ENCODE data around the gene ZNF439.
"Not testable (repeated sequence)": the region's sequence is repeated elsewhere in the genome, so short reads cannot be mapped to it uniquely, and the experiment has no call there.

DNA sequence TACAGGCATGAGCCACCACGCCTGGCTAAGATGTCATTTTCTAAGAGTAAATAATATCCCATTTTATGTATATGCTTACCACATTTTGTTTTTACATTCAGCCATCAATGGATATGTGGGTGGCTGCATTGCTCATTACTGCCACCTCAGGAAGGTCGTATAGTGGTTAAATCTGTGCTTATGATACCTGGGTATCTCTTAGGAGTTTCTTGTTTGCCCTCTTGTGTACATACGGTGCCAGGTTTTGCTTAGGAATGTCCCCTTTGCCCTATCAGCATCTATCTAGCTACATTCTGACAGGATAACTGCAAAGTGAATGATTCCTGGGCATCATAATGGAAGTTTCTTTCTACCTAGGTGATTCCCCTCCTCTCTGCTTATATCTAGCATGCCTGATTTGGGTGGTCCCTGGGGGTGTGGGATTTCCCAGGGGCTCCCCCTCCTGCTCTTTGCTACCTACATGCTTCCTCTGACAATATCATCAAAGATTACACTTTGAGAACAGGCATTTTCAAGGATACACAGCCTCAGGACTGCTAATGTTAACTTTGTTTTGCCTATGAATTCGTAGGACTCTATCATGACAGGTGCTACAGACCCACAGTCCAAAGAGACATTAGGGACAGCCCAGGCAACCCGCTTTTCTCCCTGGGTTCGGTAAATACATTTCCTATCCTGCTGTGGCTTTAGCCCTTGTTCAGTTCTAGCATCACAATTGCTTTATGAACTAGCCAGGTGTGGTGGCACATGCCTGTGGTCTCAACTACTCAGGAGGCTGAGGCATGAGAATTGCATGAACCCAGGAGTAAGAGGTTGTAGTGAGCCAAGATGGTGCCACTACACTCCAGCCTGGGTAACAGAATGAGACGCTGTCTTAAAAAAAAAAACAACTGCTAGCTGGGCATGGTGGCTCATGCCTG is 19.3 kb upstream of the ZNF439 start:
- TF ChIP-seq MXD1 (CRISPR knock-in tag; IDR thresholded peaks at IDR 0.05); ZNF232 (CRISPR knock-in tag; IDR thresholded peaks at IDR 0.05; ENCODE audit: borderline replicate concordance); ZNF879 (CRISPR knock-in tag; IDR thresholded peaks at IDR 0.05); POLR2AphosphoS5 (IDR thresholded peaks at IDR 0.05; ENCODE audit: low read depth, low read length): not testable (repeated sequence)
- TF ChIP-seq, protein P1, sequence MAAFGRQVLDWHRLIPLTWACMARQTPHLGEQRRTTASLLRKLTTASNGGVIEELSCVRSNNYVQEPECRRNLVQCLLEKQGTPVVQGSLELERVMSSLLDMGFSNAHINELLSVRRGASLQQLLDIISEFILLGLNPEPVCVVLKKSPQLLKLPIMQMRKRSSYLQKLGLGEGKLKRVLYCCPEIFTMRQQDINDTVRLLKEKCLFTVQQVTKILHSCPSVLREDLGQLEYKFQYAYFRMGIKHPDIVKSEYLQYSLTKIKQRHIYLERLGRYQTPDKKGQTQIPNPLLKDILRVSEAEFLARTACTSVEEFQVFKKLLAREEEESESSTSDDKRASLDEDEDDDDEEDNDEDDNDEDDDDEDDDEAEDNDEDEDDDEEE (CRISPR knock-in tag; IDR thresholded peaks at IDR 0.05) = not testable (repeated sequence)
- TF ChIP-seq, protein P2, sequence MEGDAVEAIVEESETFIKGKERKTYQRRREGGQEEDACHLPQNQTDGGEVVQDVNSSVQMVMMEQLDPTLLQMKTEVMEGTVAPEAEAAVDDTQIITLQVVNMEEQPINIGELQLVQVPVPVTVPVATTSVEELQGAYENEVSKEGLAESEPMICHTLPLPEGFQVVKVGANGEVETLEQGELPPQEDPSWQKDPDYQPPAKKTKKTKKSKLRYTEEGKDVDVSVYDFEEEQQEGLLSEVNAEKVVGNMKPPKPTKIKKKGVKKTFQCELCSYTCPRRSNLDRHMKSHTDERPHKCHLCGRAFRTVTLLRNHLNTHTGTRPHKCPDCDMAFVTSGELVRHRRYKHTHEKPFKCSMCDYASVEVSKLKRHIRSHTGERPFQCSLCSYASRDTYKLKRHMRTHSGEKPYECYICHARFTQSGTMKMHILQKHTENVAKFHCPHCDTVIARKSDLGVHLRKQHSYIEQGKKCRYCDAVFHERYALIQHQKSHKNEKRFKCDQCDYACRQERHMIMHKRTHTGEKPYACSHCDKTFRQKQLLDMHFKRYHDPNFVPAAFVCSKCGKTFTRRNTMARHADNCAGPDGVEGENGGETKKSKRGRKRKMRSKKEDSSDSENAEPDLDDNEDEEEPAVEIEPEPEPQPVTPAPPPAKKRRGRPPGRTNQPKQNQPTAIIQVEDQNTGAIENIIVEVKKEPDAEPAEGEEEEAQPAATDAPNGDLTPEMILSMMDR (CRISPR knock-in tag; IDR thresholded peaks at IDR 0.05) = peak; percentile 32
